ENCODE results near the gene POLD2.

Gene POLD2

DNA sequence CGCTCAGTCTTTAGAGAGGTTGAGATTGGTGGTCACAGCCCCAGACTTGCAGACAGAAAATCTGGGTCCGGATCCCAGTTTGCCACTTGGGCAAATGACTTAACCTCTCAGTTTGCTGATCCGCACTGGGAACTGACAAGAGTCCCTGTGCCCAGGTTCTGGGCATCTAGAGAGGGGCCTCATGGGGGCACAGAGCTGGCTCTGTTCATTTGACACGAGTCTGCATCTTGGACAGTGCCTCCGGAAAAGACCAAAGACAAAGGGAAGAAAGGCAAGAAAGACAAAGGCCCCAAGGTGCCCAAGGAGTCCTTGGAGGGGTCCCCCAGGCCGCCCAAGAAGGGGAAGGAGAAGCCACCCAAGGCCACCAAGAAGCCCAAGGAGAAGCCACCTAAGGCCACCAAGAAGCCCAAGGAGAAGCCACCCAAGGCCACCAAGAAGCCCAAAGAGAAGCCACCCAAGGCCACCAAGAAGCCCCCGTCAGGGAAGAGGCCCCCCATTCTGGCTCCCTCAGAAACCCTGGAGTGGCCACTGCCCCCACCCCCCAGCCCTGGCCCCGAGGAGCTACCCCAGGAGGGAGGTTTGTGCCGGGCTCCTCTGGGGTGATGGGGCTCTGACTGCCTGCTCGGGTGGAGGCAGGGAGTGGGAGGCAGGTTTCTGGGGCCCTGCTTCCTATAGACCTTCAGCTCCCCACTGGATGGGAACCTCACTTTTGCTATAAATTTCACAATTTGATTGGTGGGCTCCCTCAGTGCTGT, 16.9 kb downstream of the POLD2 start:
- no peaks in the 10 kb centered on the region for H3K9me3 ChIP-seq (ENCODE audit: insufficient read depth, low read depth, low read length)
- peaks cover 34% of the 10 kb centered on the region for H4K20me1 ChIP-seq (ENCODE audit: insufficient read depth, low read length, poor library complexity, severe bottlenecking)
- H2AFZ ChIP-seq (ENCODE audit: low read length) = no peak overlapping the region
- H3K4me3 ChIP-seq (ENCODE audit: low read length, poor library complexity, severe bottlenecking) = peak overlapping the region; percentile 94
- no peaks in the 10 kb centered on the region for H3F3A ChIP-seq (ENCODE audit: low read depth)
- no peaks in the 10 kb centered on the region for H3K27me3 ChIP-seq (ENCODE audit: insufficient read depth, low read length, poor library complexity, severe bottlenecking)
- H3K4me2 ChIP-seq (ENCODE audit: low read depth, low read length, poor library complexity, severe bottlenecking) = peak overlapping the region; percentile 91
- H3K4me1 ChIP-seq (ENCODE audit: insufficient read depth, low read length, poor library complexity, severe bottlenecking) = peaks cover 37% of the 10 kb centered on the region
- TF ChIP-seq CTCF (conservative IDR thresholded peaks at IDR 0.05; ENCODE audit: low read length) = no peak
- TF ChIP-seq EZH2phosphoT487 (IDR thresholded peaks at IDR 0.05; ENCODE audit: borderline replicate concordance) = no peak
- H3K9ac ChIP-seq (ENCODE audit: low read depth, low read length, poor library complexity, severe bottlenecking) = peak overlapping the region; percentile 97
- H3K36me3 ChIP-seq (ENCODE audit: insufficient read depth, low read length) = peaks cover 13% of the 10 kb centered on the region; the same call in 1 of the 2 replicates
- H3K9me2 ChIP-seq (replicated peaks; ENCODE audit: low read depth, low read length) = no peaks in the 10 kb centered on the region
- H3K79me2 ChIP-seq (ENCODE audit: insufficient read depth, low read length) = peaks cover 50% of the 10 kb centered on the region

DNA sequence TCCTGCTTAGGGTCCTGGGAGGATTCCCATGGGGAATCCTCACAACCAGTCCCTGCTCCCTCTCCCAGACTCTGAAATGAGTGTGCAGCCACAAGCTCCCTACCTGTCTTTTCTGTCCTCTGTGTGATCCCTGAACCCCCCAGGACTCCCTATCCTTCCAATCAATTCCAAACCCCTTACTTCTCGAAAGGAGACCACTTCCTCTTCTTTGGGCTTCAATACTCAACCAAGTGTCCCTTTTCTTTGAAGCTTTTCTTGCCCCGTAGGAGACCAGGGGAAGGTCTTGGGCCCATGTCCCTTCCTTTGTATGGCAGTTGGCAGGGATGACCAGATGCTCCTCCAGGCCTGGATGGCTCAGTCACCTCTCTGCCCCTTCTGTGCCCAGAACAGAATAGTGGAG, 17.5 kb downstream of the POLD2 start:
- H2AFZ ChIP-seq (ENCODE audit: low read length) = no peak overlapping the region
- no peaks in the 10 kb centered on the region for H3F3A ChIP-seq (ENCODE audit: low read depth)
- H3K27me3 ChIP-seq (ENCODE audit: insufficient read depth, low read length, poor library complexity, severe bottlenecking) = no peaks in the 10 kb centered on the region
- H3K4me3 ChIP-seq (ENCODE audit: low read length, poor library complexity, severe bottlenecking) = peak overlapping the region; percentile 94
- H3K9ac ChIP-seq (ENCODE audit: low read depth, low read length, poor library complexity, severe bottlenecking) = peak overlapping the region; percentile 97
- H3K4me2 ChIP-seq (ENCODE audit: low read depth, low read length, poor library complexity, severe bottlenecking) = peak overlapping the region; percentile 91
- TF ChIP-seq EZH2phosphoT487 (IDR thresholded peaks at IDR 0.05; ENCODE audit: borderline replicate concordance) = no peak
- no peak for TF ChIP-seq CTCF (conservative IDR thresholded peaks at IDR 0.05; ENCODE audit: low read length)
- H3K79me2 ChIP-seq (ENCODE audit: insufficient read depth, low read length) = peaks cover 50% of the 10 kb centered on the region
- no peaks in the 10 kb centered on the region for H3K9me2 ChIP-seq (replicated peaks; ENCODE audit: low read depth, low read length)
- peaks cover 8% of the 10 kb centered on the region; the same call in 1 of the 2 replicates for H3K36me3 ChIP-seq (ENCODE audit: insufficient read depth, low read length)
- peaks cover 34% of the 10 kb centered on the region for H4K20me1 ChIP-seq (ENCODE audit: insufficient read depth, low read length, poor library complexity, severe bottlenecking)
- H3K4me1 ChIP-seq (ENCODE audit: insufficient read depth, low read length, poor library complexity, severe bottlenecking) = peaks cover 38% of the 10 kb centered on the region
- no peaks in the 10 kb centered on the region for H3K9me3 ChIP-seq (ENCODE audit: insufficient read depth, low read depth, low read length)

GRCh38 chr7:44104860-44105771, 18.2 kb downstream of the POLD2 start:
- Histone ChIP-seq H3K36me3 (ENCODE audit: insufficient read depth, low read length) (peaks cover 2% of the 10 kb centered on the region; the same call in 1 of the 2 replicates), H3K9me2 (replicated peaks; ENCODE audit: low read depth, low read length) (no peaks in the 10 kb centered on the region), H3K4me2 (ENCODE audit: low read depth, low read length, poor library complexity, severe bottlenecking) (peak overlapping the region; percentile 91), H3K27me3 (ENCODE audit: insufficient read depth, low read length, poor library complexity, severe bottlenecking) (no peaks in the 10 kb centered on the region), H3K79me2 (ENCODE audit: insufficient read depth, low read length) (peaks cover 50% of the 10 kb centered on the region), H3K4me3 (ENCODE audit: low read length, poor library complexity, severe bottlenecking) (peak overlapping the region; percentile 94), H3K9ac (ENCODE audit: low read depth, low read length, poor library complexity, severe bottlenecking) (peak overlapping the region; percentile 97), H2AFZ (ENCODE audit: low read length) (peak overlapping the region; percentile 80), H4K20me1 (ENCODE audit: insufficient read depth, low read length, poor library complexity, severe bottlenecking) (peaks cover 34% of the 10 kb centered on the region), H3K4me1 (ENCODE audit: insufficient read depth, low read length, poor library complexity, severe bottlenecking) (peaks cover 46% of the 10 kb centered on the region), H3F3A (ENCODE audit: low read depth) (no peaks in the 10 kb centered on the region), H3K9me3 (ENCODE audit: insufficient read depth, low read depth, low read length) (no peaks in the 10 kb centered on the region)
- TF ChIP-seq EZH2phosphoT487 (IDR thresholded peaks at IDR 0.05; ENCODE audit: borderline replicate concordance) = no peak
- no peak for TF ChIP-seq CTCF (conservative IDR thresholded peaks at IDR 0.05; ENCODE audit: low read length)

Data from Loucy (cell line).